Stimulated activated CD4-positive, alpha-beta T cell treated with anti-CD3 and anti-CD28 coated beads, Interleukin-15, amount 100 ng/mL, for 48 hours (primary cell): ENCODE data around the gene TUT1.
A peak's percentile ranks its signal among the peaks of the same experiment; 100 is the strongest.
"Not testable (repeated sequence)": the region's sequence is repeated elsewhere in the genome, so short reads cannot be mapped to it uniquely, and the experiment has no call there.

Experiments
- DNase-seq, 2 donors: peaks; one replicate each; pipeline ENCODE4 v3.0.0-alpha.2; 2020; ENCODE audit warnings: low read depth in 2 of 2

TUT1 gene

GRCh38 chr11:62578541-62578940 lies 12.8 kb downstream of the TUT1 start:
- DNase-seq, result no peak

- DNase-seq, result no peak
Measured at GRCh38 chr11:62577046-62577714, 14.1 kb downstream of the TUT1 start.

GRCh38 chr11:62575837-62576236 lies 15.5 kb downstream of the TUT1 start:
- no peak for DNase-seq

- DNase-seq, result no peak
Measured at GRCh38 chr11:62575156-62575555, 16.2 kb downstream of the TUT1 start.

- no peak for DNase-seq
Measured at GRCh38 chr11:62574363-62575071, 16.8 kb downstream of the TUT1 start.

- peak; percentile 97 to 98 for DNase-seq
Measured at GRCh38 chr11:62573592-62574362, 17.5 kb downstream of the TUT1 start, which contains the start of gene EEF1G. EEF1G (minus strand) TSS chr11:62573891; CDS start chr11:62573842, 49 bp downstream.

- no peak for DNase-seq
Measured at GRCh38 chr11:62573006-62573591, 18.2 kb downstream of the TUT1 start.

GRCh38 chr11:62572431-62572830 lies 18.9 kb downstream of the TUT1 start:
- DNase-seq, result no peak

GRCh38 chr11:62571493-62571892 lies 19.8 kb downstream of the TUT1 start:
- DNase-seq, result not testable (repeated sequence)

GRCh38 chr11:62570903-62571302 lies 20.4 kb downstream of the TUT1 start:
- not testable (repeated sequence) for DNase-seq

- no peak for DNase-seq
Measured at GRCh38 chr11:62569611-62570010, 21.7 kb downstream of the TUT1 start.

- DNase-seq, result no peak
Measured at GRCh38 chr11:62567018-62567633, 24.2 kb downstream of the TUT1 start.

- DNase-seq, result no peak
Measured at GRCh38 chr11:62566247-62566646, 25.1 kb downstream of the TUT1 start.

GRCh38 chr11:62565100-62565802 lies 26.1 kb downstream of the TUT1 start:
- no peak for DNase-seq

- not testable (repeated sequence) for DNase-seq
Measured at GRCh38 chr11:62561677-62562230, 29.6 kb downstream of the TUT1 start.

GRCh38 chr11:62560566-62561103 lies 30.7 kb downstream of the TUT1 start:
- DNase-seq, result peak in 1 of 2 donors; percentile 64

GRCh38 chr11:62559626-62560025 lies 31.7 kb downstream of the TUT1 start:
- DNase-seq, result not testable (repeated sequence)

GRCh38 chr11:62559204-62559603 lies 32.1 kb downstream of the TUT1 start:
- DNase-seq, result no peak

GRCh38 chr11:62558669-62559068 lies 32.7 kb downstream of the TUT1 start:
- DNase-seq, result no peak

- DNase-seq, result no peak
Measured at GRCh38 chr11:62556875-62557631, 34.3 kb downstream of the TUT1 start.
